IMR-90 (cell line): ENCODE measurements around the gene ATP11A. TPM values are rescaled to one million over a fixed set of nuclear protein-coding genes. Genes with fewer than 3 reads are reported as not detected.

Experiments used
- ATAC-seq: fragments of 200-7000 bp; cut with Tn5 transposase; 2 replicates; pipeline ENCODE4 v1.9.1; 2020; ENCODE audit warnings: low read depth, mild to moderate bottlenecking, moderate library complexity
- BruUV-seq: library from RNA; stranded (reverse); fragments of 400-500 nt; replicated peaks from 2 replicates; lab custom pipeline; 2021; lab: Mats Ljungman, UMichigan
- CTCF ChIA-PET: fragments of 300-600 bp; formaldehyde crosslinking; extraction: SDS; loops from one replicate; lab custom pipeline; 2021; ENCODE audit warnings: antibody characterized with exemption; lab: Yijun Ruan, JAX
- POLR2A ChIA-PET: fragments of 300-600 bp; sonication (Branson Sonifier 250); formaldehyde crosslinking; loops from one replicate; lab custom pipeline; 2022; ENCODE audit warnings: antibody characterized with exemption; ENCODE audit not compliant: unreplicated experiment; lab: Charles Lee
- DNase-seq: peaks from one replicate; pipeline ENCODE4 v3.0.0; 2013
- H2AFZ ChIP-seq: replicated peaks from 2 replicates; pipeline ENCODE3; 2013; ENCODE audit warnings: low read length, mild to moderate bottlenecking; ENCODE audit not compliant: poor library complexity
- H2AK5ac ChIP-seq: 2 replicates; pipeline ENCODE4 v1.6.1; 2013; ENCODE audit warnings: low read depth, low read length, inconsistent platforms
- H2AK9ac ChIP-seq: replicated peaks from 2 replicates; pipeline ENCODE3; 2013; ENCODE audit warnings: mild to moderate bottlenecking, low read depth, low read length, moderate library complexity; ENCODE audit not compliant: poor library complexity
- H2BK120ac ChIP-seq: 2 replicates; pipeline ENCODE4 v1.6.1; 2013; ENCODE audit warnings: low read depth, low read length, inconsistent platforms
- H2BK15ac ChIP-seq: 3 replicates; pipeline ENCODE4 v1.6.1; 2013; ENCODE audit warnings: low read depth, low read length, inconsistent platforms
- H2BK20ac ChIP-seq: 2 replicates; pipeline ENCODE4 v1.6.1; 2013; ENCODE audit warnings: low read depth, mild to moderate bottlenecking, inconsistent platforms, low read length, moderate library complexity
- H2BK5ac ChIP-seq: 2 replicates; pipeline ENCODE4 v1.6.1; 2013; ENCODE audit warnings: mild to moderate bottlenecking, low read depth, low read length, inconsistent platforms; ENCODE audit not compliant: poor library complexity, severe bottlenecking
- H3K14ac ChIP-seq: replicated peaks from 2 replicates; pipeline ENCODE4 v1.6.1; 2013; ENCODE audit warnings: low read depth, low read length, inconsistent platforms
- H3K18ac ChIP-seq: 2 replicates; pipeline ENCODE4 v1.6.1; 2013; ENCODE audit warnings: low read depth, low read length, control low read depth
- H3K23ac ChIP-seq: 2 replicates; pipeline ENCODE4 v1.6.1; 2013; ENCODE audit warnings: low read depth, low read length, inconsistent platforms
- H3K27ac ChIP-seq: 2 replicates; pipeline ENCODE4 v1.5.1; 2013; ENCODE audit warnings: mild to moderate bottlenecking, control low read depth, low read length; ENCODE audit not compliant: insufficient read depth
- H3K27me3 ChIP-seq: 2 replicates; pipeline ENCODE4 v1.6.1; 2013; ENCODE audit warnings: low read length; ENCODE audit not compliant: control insufficient read depth, insufficient read depth
- H3K36me3 ChIP-seq: 2 replicates; pipeline ENCODE4 v1.6.1; 2013; ENCODE audit warnings: low read length, mixed read lengths; ENCODE audit not compliant: control insufficient read depth, insufficient read depth
- H3K4ac ChIP-seq: 2 replicates; pipeline ENCODE4 v1.6.1; 2013; ENCODE audit warnings: low read depth, low read length, inconsistent platforms
- H3K4me1 ChIP-seq: 2 replicates; pipeline ENCODE4 v1.6.1; 2013; ENCODE audit warnings: low read length, mixed read lengths; ENCODE audit not compliant: control insufficient read depth, insufficient read depth
- H3K4me2 ChIP-seq: 2 replicates; pipeline ENCODE4 v1.6.1; 2013; ENCODE audit warnings: low read depth, mild to moderate bottlenecking, control low read depth, low read length, moderate library complexity
- H3K4me3 ChIP-seq: 2 replicates; pipeline ENCODE4 v1.5.1; 2013; ENCODE audit warnings: low read depth, mild to moderate bottlenecking, control low read depth, low read length, moderate library complexity; ENCODE audit not compliant: insufficient read depth
- H3K56ac ChIP-seq: 2 replicates; pipeline ENCODE4 v1.6.1; 2013; ENCODE audit warnings: low read length, inconsistent platforms; ENCODE audit not compliant: insufficient read depth; ENCODE audit errors: extremely low read depth
- H3K79me1 ChIP-seq, 2 experiments: 2 replicates each; pipeline ENCODE4 v1.6.1; 2013; ENCODE audit warnings: low read length in 2 of 2, inconsistent platforms in 1 of 2, low read depth in 1 of 2
- H3K9ac ChIP-seq: 2 replicates; pipeline ENCODE4 v1.6.1; 2013; ENCODE audit warnings: low read depth, low read length, control low read depth
- H3K9me1 ChIP-seq: 2 replicates; pipeline ENCODE4 v1.6.1; 2013; ENCODE audit warnings: low read length, inconsistent platforms; ENCODE audit not compliant: insufficient read depth
- H3K9me3 ChIP-seq: 2 replicates; pipeline ENCODE4 v1.6.1; 2013; ENCODE audit warnings: low read length; ENCODE audit not compliant: control insufficient read depth, insufficient read depth
- H4K20me1 ChIP-seq: 2 replicates; pipeline ENCODE4 v1.6.1; 2013; ENCODE audit warnings: low read length, inconsistent platforms; ENCODE audit not compliant: insufficient read depth
- H4K5ac ChIP-seq: 2 replicates; pipeline ENCODE4 v1.6.1; 2013; ENCODE audit warnings: mild to moderate bottlenecking, low read depth, low read length, control low read depth
- H4K8ac ChIP-seq, 2 experiments: 2 replicates each; pipeline ENCODE4 v1.6.1; 2013; ENCODE audit warnings: low read depth in 2 of 2, low read length in 2 of 2, control low read depth in 1 of 2, inconsistent platforms in 1 of 2
- H4K91ac ChIP-seq: 2 replicates; pipeline ENCODE4 v1.6.1; 2013; ENCODE audit warnings: low read depth, low read length, inconsistent platforms; ENCODE audit not compliant: insufficient read depth
- BHLHE40 ChIP-seq: fragments of 150-350 bp; IDR thresholded peaks from 2 replicates; pipeline ENCODE4 v1.6.1; 2016; ENCODE audit warnings: mild to moderate bottlenecking, low read depth, low read length
- CEBPB ChIP-seq: IDR thresholded peaks from 2 replicates; pipeline ENCODE4 v1.6.1; 2012; ENCODE audit warnings: low read depth, low read length, improper control_type of control experiment
- MAZ ChIP-seq: IDR thresholded peaks from 2 replicates; pipeline ENCODE4 v1.6.1; 2012; ENCODE audit warnings: low read depth, mild to moderate bottlenecking, low read length, improper control_type of control experiment, moderate library complexity, borderline replicate concordance
- MXI1 ChIP-seq: IDR thresholded peaks from 2 replicates; pipeline ENCODE4 v1.6.1; 2012; ENCODE audit warnings: low read depth, mild to moderate bottlenecking, low read length, moderate library complexity, borderline replicate concordance
- SMC3 ChIP-seq: fragments of 150-350 bp; IDR thresholded peaks from 2 replicates; pipeline ENCODE4 v1.6.1; 2016; ENCODE audit warnings: low read depth, mild to moderate bottlenecking, antibody characterized with exemption, low read length, moderate library complexity
- WGBS, 2 experiments: methylation state at CpG; one replicate each; pipeline versions ENCODE4 v1.1.5 to v1.1.7; 2013; ENCODE audit warnings: missing lambda C conversion rate in 2 of 2; ENCODE audit not compliant: insufficient read length in 1 of 2; ENCODE audit errors: extremely low coverage in 2 of 2; 5-methylcytosine and 5-hydroxymethylcytosine counted together
- dilution Hi-C: fragments of 300-500 bp; cut with HindIII; formaldehyde crosslinking; loops from one replicate; pipeline ENCODE4 v1.14.3; 2018; ENCODE audit warnings: low sequenced_read_pairs; ENCODE audit not compliant: unreplicated experiment
- in situ Hi-C: fragments of 300-500 bp; cut with MboI; formaldehyde crosslinking; loops from 3 replicates; pipeline ENCODE4 v1.14.3; 2019; ENCODE audit warnings: low sequenced_read_pairs, inconsistent platforms, mixed read lengths
- intact Hi-C: fragments of 100-400 bp; cut with micrococcal nuclease; formaldehyde crosslinking; loops from 2 replicates; pipeline ENCODE4 v1.10.0; 2022
- polyA plus RNA-seq, 3 experiments: library from polyadenylated mRNA; depleted of rRNA; stranded (reverse); fragments of >200 nt; gene quantifications; 2 replicates each; pipeline ENCODE4 v1.2.3, GENCODE V29; 2012; ENCODE audit warnings: low replicate concordance in 1 of 3
- total RNA-seq: library from RNA; depleted of rRNA; stranded (reverse); fragments of >200 nt; gene quantifications from 2 replicates; pipeline ENCODE4 v1.2.3, GENCODE V29; 2012
- TF ChIP-seq, protein P1 (sequence below): fragments of 150-350 bp; IDR thresholded peaks from 2 replicates; pipeline ENCODE4 v1.6.1; 2016; ENCODE audit warnings: low read depth, mild to moderate bottlenecking, low read length, moderate library complexity, borderline replicate concordance

ATP11A gene
- total and polyA plus RNA-seq, 2 of the 4 experiments (the other 2 are of a cell fraction): 8.4 to 12.0 TPM

- no peak overlapping the region for H2BK15ac ChIP-seq
- H3K9ac ChIP-seq: no peak overlapping the region
- no peaks in the 10 kb centered on the region for H3K27me3 ChIP-seq
- ChIA-PET CTCF (no interaction called here), POLR2A (no interaction called here)
- no peak overlapping the region for H2AK9ac ChIP-seq
- H3K23ac ChIP-seq: no peak overlapping the region
- H4K91ac ChIP-seq: no peak overlapping the region
- dilution Hi-C loops: no loop called here
- WGBS, 2 experiments: 98% methylated on average over 6 of the region's 9 CpGs; no CpG with 5 or more reads in 1 of the 2 experiments
- H3K18ac ChIP-seq: no peak overlapping the region
- no peak overlapping the region for H3K27ac ChIP-seq
- TF ChIP-seq, protein P1, sequence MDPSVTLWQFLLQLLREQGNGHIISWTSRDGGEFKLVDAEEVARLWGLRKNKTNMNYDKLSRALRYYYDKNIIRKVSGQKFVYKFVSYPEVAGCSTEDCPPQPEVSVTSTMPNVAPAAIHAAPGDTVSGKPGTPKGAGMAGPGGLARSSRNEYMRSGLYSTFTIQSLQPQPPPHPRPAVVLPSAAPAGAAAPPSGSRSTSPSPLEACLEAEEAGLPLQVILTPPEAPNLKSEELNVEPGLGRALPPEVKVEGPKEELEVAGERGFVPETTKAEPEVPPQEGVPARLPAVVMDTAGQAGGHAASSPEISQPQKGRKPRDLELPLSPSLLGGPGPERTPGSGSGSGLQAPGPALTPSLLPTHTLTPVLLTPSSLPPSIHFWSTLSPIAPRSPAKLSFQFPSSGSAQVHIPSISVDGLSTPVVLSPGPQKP: no peak
- TF ChIP-seq SMC3 (no peak), MXI1 (no peak), MAZ (no peak), CEBPB (no peak), BHLHE40 (no peak)
- intact Hi-C loops: no loop called here
- in situ Hi-C loops: no loop called here
- H2AFZ ChIP-seq: no peak overlapping the region
- no peak overlapping the region for H3K4ac ChIP-seq
- H2BK120ac ChIP-seq: no peak overlapping the region
- no peaks in the 10 kb centered on the region; the same call in none of the 2 replicates for H3K36me3 ChIP-seq
- H3K14ac ChIP-seq: no peak overlapping the region
- no peak overlapping the region for H3K4me2 ChIP-seq
- no peak overlapping the region for H2AK5ac ChIP-seq
- no peaks in the 10 kb centered on the region for H3K9me3 ChIP-seq
- peaks cover 6% of the 10 kb centered on the region; the same call in 1 of the 2 replicates for H3K9me1 ChIP-seq
- peaks cover 14% of the 10 kb centered on the region for H3K4me1 ChIP-seq
- no peak overlapping the region for H3K4me3 ChIP-seq
- no peak overlapping the region for H2BK20ac ChIP-seq
- no peak overlapping the region for H3K56ac ChIP-seq
- H4K5ac ChIP-seq: no peak overlapping the region
- ATAC-seq: no peak
- peaks cover 15 to 19% of the 10 kb centered on the region in 2 experiments; a peak in 3 of 4 replicates for H3K79me1 ChIP-seq
- H4K20me1 ChIP-seq: peaks cover 12% of the 10 kb centered on the region; the same call in 1 of the 2 replicates
- H4K8ac ChIP-seq: no peak overlapping the region
- no TSS peak for BruUV-seq
- no peak overlapping the region for H2BK5ac ChIP-seq
- no peak for DNase-seq
These were observed 69.2 kb downstream of the ATP11A start for GRCh38 chr13:112759053-112759452.
